AG09309 (cell line): Measurements from ENCODE around the gene MCRS1.
"Not testable (repeated sequence)": the region's sequence is repeated elsewhere in the genome, so short reads cannot be mapped to it uniquely, and the experiment has no call there.

ENCODE experiments used
- DNase-seq: peaks from one replicate; pipeline ENCODE4 v3.0.0-alpha.2; 2010; ENCODE audit warnings: low read depth
- H3K4me3 ChIP-seq: 2 replicates; pipeline ENCODE4 v1.5.1; 2011; ENCODE audit warnings: mild to moderate bottlenecking, low read depth, low read length, moderate library complexity; ENCODE audit not compliant: control insufficient read depth
- TF ChIP-seq, protein P1 (sequence below): IDR thresholded peaks from 2 replicates; pipeline ENCODE4 v1.5.1; 2011; ENCODE audit warnings: mild to moderate bottlenecking, low read depth, low read length, inconsistent platforms; ENCODE audit not compliant: insufficient read depth, control insufficient read depth; ENCODE audit errors: missing control alignments

MCRS1 gene

GRCh38 chr12:49535921-49536525 lies 31.9 kb downstream of the MCRS1 start:
- DNase-seq: no peak
- TF ChIP-seq, protein P1, sequence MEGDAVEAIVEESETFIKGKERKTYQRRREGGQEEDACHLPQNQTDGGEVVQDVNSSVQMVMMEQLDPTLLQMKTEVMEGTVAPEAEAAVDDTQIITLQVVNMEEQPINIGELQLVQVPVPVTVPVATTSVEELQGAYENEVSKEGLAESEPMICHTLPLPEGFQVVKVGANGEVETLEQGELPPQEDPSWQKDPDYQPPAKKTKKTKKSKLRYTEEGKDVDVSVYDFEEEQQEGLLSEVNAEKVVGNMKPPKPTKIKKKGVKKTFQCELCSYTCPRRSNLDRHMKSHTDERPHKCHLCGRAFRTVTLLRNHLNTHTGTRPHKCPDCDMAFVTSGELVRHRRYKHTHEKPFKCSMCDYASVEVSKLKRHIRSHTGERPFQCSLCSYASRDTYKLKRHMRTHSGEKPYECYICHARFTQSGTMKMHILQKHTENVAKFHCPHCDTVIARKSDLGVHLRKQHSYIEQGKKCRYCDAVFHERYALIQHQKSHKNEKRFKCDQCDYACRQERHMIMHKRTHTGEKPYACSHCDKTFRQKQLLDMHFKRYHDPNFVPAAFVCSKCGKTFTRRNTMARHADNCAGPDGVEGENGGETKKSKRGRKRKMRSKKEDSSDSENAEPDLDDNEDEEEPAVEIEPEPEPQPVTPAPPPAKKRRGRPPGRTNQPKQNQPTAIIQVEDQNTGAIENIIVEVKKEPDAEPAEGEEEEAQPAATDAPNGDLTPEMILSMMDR: no peak
- H3K4me3 ChIP-seq: no peak overlapping the region

DNA sequence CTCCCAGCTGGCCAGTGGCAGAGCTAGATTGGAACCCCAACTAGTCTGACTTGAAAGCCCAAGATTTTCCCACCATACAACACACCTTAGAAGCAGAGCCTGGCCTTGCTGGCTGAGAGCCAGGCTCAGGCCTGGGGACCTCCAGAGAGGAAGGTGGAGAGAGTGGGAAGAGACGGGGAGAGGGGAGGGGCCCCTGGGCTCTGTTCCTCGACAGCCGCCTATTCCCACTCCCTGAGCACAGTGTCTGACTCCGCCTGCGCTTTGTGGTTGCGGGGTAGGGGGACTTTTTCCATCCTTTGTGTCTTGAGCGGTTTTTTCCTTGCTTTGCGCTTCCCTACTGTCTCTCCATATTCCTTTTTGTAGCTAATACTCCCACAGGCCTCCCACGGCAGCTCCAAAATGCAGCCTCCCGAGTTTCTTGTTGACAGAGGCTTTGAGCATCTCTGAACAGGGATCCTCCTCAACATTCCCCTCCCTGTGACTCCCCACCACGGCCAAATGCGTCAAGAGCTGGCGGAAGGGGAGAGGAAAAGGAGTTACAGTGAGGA lies 33.1 kb downstream of the MCRS1 start:
- DNase-seq: no peak
- TF ChIP-seq, protein P1: no peak
- no peak overlapping the region for H3K4me3 ChIP-seq

DNA sequence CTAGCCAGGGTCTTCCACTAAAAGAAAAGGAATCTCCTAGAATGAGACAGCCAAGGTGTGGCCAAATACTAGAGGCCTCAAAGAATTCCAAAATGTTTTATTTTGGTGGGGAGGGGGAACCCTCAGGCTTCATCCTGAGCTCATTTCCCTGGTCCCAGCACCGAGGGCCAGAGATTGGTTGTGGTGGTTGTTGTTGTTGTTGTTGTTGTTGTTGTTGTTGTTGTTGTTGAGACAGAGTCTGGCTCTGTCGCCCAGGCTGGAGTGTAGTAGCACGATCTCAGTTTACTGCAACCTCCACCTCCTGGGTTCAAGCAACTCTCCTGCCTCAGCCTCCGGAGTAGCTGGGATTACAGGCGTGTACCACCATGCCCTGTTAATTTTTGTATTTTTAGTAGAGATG lies 33.8 kb downstream of the MCRS1 start:
- not testable (repeated sequence) for H3K4me3 ChIP-seq, DNase-seq

DNA sequence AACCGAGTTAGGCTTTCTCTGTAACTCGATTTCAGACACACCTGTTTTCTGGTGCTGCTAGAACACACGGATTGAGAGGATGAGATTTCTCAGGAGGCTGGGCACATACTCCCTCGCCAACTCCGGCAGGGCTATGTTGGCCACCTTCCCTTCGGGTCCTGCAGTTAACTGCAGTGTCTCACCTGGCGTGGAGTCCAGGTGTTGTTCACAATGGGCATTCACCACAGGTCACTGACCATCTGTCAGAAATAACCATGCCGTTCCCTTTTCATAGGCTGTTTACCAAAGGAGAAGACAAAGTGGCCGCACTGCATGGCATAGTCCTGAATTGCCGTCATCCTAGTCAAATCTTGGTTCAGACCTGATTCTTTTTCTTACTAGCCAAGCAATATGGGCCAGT lies 34.6 kb downstream of the MCRS1 start:
- DNase-seq: no peak
- TF ChIP-seq, protein P1: no peak
- no peak overlapping the region for H3K4me3 ChIP-seq

- TF ChIP-seq, protein P1: no peak
- no peak overlapping the region for H3K4me3 ChIP-seq
- no peak for DNase-seq
These were observed 36.2 kb downstream of the MCRS1 start for GRCh38 chr12:49531745-49532144.

DNA sequence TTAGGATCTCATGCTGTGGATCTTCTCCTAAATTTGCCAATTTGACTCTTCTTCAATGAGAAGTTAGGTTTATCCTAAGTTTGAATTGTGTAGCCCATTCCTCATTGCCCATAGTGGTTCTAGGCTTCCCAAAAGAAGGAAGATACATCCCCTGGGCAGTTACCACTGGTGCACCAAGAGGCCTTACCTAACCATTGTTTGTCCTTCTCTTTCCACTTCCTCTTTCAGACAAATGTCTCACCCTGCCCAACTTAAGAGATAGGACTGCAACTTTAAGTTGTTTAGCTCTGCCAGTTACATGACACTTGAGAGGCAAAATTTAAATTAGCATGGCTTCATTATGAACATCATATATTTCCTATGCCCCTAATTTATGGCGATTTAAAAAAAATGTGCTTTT lies 38.5 kb downstream of the MCRS1 start:
- TF ChIP-seq, protein P1: no peak
- no peak for DNase-seq
- H3K4me3 ChIP-seq: no peak overlapping the region

- H3K4me3 ChIP-seq: no peak overlapping the region
- no peak for DNase-seq
These were observed 40.4 kb downstream of the MCRS1 start for GRCh38 chr12:49527361-49528130.

More at GRCh38 chr12:49527361-49528130, 40.4 kb downstream of the MCRS1 start:
- TF ChIP-seq, protein P1: no peak
